ENCODE data around the gene TRAPPC11. TPM values are rescaled to one million over a fixed set of nuclear protein-coding genes. Genes with fewer than 3 reads are reported as not detected.
A peak's percentile ranks its signal among the peaks of the same experiment; 100 is the strongest.

TRAPPC11 gene
- total and polyA plus RNA-seq, 12 donors, result 8.0 to 24.1 (median 19.5) TPM

- ATAC-seq (no peak), DNase-seq (no peak)
- Histone ChIP-seq H3K27me3 (no peaks in the 10 kb centered on the region), H3K9me3 (peaks cover 0 to 5% (median 0%) of the 10 kb centered on the region in 11 donors), H3K4me3 (no peak overlapping the region), H3K27ac (no peak overlapping the region), H3K4me1 (peaks cover 0 to 3% (median 0%) of the 10 kb centered on the region in 9 donors), H3K36me3 (peaks cover 0 to 38% (median 30%) of the 10 kb centered on the region in 9 donors)
- intact Hi-C loops (cut with DNase I), result loop anchor here in 2 of 10 donors (5.0 to 10.0 kb wide), 2 partner anchors 448 to 456 kb away; no protein-coding TSS in a partner anchor
- TF ChIP-seq, protein P1, sequence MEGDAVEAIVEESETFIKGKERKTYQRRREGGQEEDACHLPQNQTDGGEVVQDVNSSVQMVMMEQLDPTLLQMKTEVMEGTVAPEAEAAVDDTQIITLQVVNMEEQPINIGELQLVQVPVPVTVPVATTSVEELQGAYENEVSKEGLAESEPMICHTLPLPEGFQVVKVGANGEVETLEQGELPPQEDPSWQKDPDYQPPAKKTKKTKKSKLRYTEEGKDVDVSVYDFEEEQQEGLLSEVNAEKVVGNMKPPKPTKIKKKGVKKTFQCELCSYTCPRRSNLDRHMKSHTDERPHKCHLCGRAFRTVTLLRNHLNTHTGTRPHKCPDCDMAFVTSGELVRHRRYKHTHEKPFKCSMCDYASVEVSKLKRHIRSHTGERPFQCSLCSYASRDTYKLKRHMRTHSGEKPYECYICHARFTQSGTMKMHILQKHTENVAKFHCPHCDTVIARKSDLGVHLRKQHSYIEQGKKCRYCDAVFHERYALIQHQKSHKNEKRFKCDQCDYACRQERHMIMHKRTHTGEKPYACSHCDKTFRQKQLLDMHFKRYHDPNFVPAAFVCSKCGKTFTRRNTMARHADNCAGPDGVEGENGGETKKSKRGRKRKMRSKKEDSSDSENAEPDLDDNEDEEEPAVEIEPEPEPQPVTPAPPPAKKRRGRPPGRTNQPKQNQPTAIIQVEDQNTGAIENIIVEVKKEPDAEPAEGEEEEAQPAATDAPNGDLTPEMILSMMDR (IDR thresholded peaks at IDR 0.05), result no peak
- 90 to 92% methylated on average over 4 of the region's 4 CpGs for WGBS, 2 donors
Observed at GRCh38 chr4:183716302-183716701, 57.2 kb downstream of the TRAPPC11 start.

DNA sequence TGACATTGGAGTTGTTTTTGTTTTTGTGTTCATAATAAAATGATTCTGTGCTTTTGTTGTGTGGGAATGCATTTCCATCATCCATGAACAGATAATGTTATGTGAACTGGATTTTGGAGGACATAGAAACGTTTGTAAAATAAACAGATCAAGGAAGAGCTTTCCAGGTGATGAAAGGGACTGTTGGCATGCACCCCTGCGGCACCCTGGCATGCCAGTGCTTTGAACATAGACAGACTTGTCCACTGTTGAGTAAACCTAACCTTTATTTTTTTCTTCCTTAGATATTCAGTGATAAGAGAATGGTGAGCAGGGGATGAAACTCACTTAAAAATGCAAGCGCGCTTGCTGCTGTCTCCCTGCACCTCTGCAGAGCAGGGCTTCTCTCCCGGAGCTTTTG is 59.8 kb downstream of the TRAPPC11 start:
- no peak for DNase-seq
- H3K36me3 ChIP-seq, result peaks cover 0 to 13% (median 5%) of the 10 kb centered on the region in 9 donors
- no peak overlapping the region for H3K4me3 ChIP-seq
- whole genome bisulfite sequencing, 2 donors, result 71 to 75% methylated on average over 5 of the region's 5 CpGs
- ATAC-seq, result no peak
- TF ChIP-seq, protein P1 (IDR thresholded peaks at IDR 0.05), result no peak
- H3K27me3 ChIP-seq, result peaks cover 0 to 6% (median 0%) of the 10 kb centered on the region in 7 donors
- peaks cover 0 to 18% (median 7%) of the 10 kb centered on the region in 9 donors for H3K4me1 ChIP-seq
- intact Hi-C loops (cut with DNase I), result loop anchor here in 2 of 10 donors (5.0 to 10.0 kb wide), 2 partner anchors 446 to 453 kb away; no protein-coding TSS in a partner anchor
- peaks cover 0 to 5% (median 0%) of the 10 kb centered on the region in 11 donors for H3K9me3 ChIP-seq
- no peak overlapping the region for H3K27ac ChIP-seq

DNA sequence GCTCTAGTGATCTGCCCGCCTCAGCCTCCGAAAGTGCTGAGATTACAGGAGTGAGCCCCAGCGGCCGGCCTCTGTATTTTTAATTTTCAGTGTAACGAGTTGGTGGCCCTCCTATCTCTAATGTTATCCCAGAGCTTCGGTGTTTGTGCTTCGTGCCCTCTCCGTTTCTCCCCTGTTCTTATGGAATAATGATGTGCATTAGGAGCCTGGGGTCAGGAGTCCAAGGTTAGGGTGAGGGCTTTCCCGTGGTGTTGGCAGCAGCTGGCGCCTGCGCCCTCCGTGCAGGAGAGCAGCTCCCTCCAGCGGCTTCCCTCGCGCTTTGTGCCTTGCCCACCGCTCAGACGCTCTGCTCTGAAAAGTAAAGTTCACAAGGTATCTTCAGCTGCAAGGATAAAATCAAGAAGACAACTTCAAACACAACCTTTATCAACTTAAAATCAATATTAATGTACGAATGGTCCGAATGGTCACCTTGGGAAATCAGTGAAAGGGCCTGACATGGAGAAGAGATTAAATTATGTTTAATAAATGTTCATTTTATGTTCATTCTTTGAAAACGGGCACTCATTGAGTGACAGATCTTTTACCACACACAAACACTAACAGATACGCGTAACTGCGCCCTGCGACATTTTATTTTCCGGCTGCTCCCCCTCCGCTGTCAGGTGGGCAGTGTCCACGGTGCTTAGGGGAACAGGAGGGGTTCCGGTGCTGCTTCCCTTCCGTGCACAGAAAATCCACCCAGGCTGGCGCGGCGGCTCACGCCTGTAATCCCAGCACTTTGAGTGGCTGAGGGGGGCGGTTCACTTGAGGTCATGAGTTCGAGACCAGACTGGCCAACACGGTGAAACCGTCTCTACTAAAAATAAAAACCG is 62.4 kb downstream of the TRAPPC11 start:
- peak overlapping the region in 8 of 10 donors; percentile 41 to 66 (median 60) for H3K4me3 ChIP-seq
- peak overlapping the region in 8 of 10 donors; percentile 11 to 75 (median 50) for H3K27ac ChIP-seq
- H3K36me3 ChIP-seq, result no peaks in the 10 kb centered on the region
- ATAC-seq (peak; percentile 65 to 89 (median 83)), DNase-seq (peak; percentile 60 to 83)
- peaks cover 0 to 18% (median 7%) of the 10 kb centered on the region in 9 donors for H3K4me1 ChIP-seq
- WGBS, 2 donors, result 25 to 48% methylated on average over 38 of the region's 38 CpGs
- TF ChIP-seq, protein P1 (IDR thresholded peaks at IDR 0.05), result peak in 8 of 9 donors; percentile 34 to 73 (median 56)
- intact Hi-C loops (cut with DNase I), result loop anchor here in 3 of 10 donors (5.0 to 10.0 kb wide), 3 partner anchors 76 to 443 kb away; no protein-coding TSS in a partner anchor
- H3K9me3 ChIP-seq, result peaks cover 0 to 5% (median 0%) of the 10 kb centered on the region in 11 donors
- peaks cover 0 to 6% (median 0%) of the 10 kb centered on the region in 7 donors for H3K27me3 ChIP-seq
